Heart left ventricle (tissue), 13 donors: ENCODE data around the gene ZSCAN20.

ENCODE experiments used
- CTCF ChIP-seq, 12 donors: fragments of 200-600 bp; sonication (generic) in 4 of 12; IDR thresholded peaks; one replicate each; pipeline versions ENCODE4 v1.5.0 to v1.8.0; 2018 to 2022; ENCODE audit warnings: antibody characterized with exemption in 12 of 12, mild to moderate bottlenecking in 5 of 12
- POLR2A ChIP-seq, 2 donors: fragments of 450-650 bp; IDR thresholded peaks; one replicate each; pipeline ENCODE4 v1.6.1; 2017; ENCODE audit warnings: antibody characterized with exemption in 2 of 2, mild to moderate bottlenecking in 2 of 2, moderate library complexity in 2 of 2
- donor health status: ischemic (EF 13 %, LVEDD 7.1; RV severe dilation, severe dysfunction).
- donor health status: DM: no; HTN: yes; CAD: no.
- donor health status: DM: no; HTN: no; CAD: no.
- donor health status: ischemic (EF 25% LVEDD 6.9; RV normal size, moderate dysfunction).
- donor health status: ischemic (EF 25% LVEDD 5.7; RV mildly dilated, moderate dysfunction).
- donor health status: ischemic (EF 35%, LVEDD 5.7; RV mildly dilated, moderate dysfunction).
- donor health status: nonischemic (EF 11% LVEDD 7.7; RV severe dilation, severe dysfunction).
- donor health status: DM: yes; HTN: yes; CAD: no.
- donor health status: PGD.
- donor health status: ischemic (EF 29% LVEDD 5.4; RV normal size, mild dysfunction).
- donor health status: nonischemic (EF 23%, LVEDD 6.1; RV moderate dilation, normal function).

- no peak for TF ChIP-seq CTCF (IDR thresholded peaks at IDR 0.05)
- no peak for TF ChIP-seq POLR2A (IDR thresholded peaks at IDR 0.05)
These were observed 57.5 kb downstream of the ZSCAN20 start for GRCh38 chr1:33529957-33530356.
